ENCODE data around the gene MAPKAPK3. TPM values are rescaled to one million over a fixed set of nuclear protein-coding genes. Genes with fewer than 3 reads are reported as not detected.

The MAPKAPK3 gene
- total RNA-seq, 8 experiments from 2014 or later, result 7.2 to 40.8 (median 17.8) TPM

DNA sequence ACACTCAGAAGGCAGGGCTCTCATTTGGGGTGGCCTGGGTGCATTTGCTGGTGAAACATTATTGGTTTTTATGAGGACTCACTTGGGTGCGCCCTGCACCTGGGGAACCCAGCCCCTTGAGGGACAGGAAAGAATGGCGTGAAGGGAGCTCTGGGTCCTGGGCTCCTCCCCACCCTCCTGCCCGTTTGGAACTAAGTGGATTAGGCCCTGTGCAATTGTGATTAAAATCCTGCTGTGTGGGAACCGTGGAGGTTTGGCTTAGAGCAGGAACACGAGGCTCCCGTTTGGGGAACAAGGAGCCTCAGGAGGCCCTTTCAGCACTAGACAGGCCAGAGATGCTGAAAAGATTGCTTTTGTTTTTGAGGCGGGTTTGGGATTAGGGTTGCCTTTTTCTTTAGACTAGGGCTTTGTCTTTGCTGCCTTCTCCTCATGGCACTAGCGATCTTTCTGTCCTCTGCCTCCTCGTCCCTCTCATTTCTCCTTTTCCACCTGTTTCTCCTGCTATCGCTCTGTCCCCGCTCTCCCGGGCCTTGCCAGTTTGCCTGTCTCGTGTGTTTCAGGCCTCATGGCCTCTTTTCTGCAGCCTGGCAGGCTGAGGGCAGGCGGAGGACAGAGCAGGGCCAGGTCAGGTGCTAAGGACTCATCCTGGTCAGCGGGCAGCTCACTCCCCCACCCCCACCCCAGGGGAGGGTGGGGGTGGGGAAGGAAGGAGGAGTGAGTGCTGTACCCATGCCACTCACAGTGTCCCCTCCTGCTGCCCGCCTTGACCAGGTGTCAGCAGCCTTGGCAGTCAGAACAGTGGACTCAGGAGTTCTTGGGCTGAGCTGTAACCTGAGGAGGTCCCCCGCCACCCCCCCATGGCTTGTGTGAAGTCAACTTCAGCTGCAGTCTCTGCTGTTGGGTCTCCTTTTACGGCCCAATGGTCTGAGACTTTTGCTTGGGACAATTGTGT, 8.6 kb downstream of the MAPKAPK3 start:
- ATAC-seq (replicated peaks in 6 of 8), result no peak
- in situ Hi-C loops (cut with MboI; ENCODE audit: low pct_unique_long_range_greater_than_20kb in 2 of 9, low sequenced_read_pairs in 9 of 9, unreplicated experiment in 9 of 9), result no loop called here
- Histone ChIP-seq H3K4me1 (replicated peaks in 1 of 2) (peaks cover 0 to 3% of the 10 kb centered on the region in 2 donors), H3K27ac (no peak overlapping the region), H3K4me3 (no peak overlapping the region)
- WGBS, 10 experiments, result 56 to 100% (median 74%) methylated on average over 1 to 10 of the region's 18 CpGs; no CpG with 5 or more reads in 4 of the 10 experiments

DNA sequence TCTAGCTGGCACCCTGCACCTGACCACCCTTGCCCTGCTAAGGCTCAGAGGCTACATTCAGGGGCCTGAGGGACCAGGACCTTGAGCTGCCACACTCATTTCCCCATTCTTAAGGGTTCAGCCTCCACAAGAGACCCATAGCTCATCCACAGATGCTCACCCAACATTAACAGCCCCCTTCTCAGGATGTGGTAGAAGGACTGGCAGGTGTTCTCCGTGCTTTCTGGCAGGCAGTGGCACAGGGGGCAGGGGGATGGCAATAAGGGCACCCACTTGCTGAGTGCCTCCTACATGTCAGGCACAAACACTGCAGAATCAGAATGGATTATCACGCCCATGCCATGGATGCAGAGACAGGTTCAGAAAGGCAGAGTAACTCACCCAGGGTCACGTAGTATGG, 9.4 kb downstream of the MAPKAPK3 start:
- in situ Hi-C loops (cut with MboI; ENCODE audit: low pct_unique_long_range_greater_than_20kb in 2 of 9, low sequenced_read_pairs in 9 of 9, unreplicated experiment in 9 of 9), result no loop called here

DNA sequence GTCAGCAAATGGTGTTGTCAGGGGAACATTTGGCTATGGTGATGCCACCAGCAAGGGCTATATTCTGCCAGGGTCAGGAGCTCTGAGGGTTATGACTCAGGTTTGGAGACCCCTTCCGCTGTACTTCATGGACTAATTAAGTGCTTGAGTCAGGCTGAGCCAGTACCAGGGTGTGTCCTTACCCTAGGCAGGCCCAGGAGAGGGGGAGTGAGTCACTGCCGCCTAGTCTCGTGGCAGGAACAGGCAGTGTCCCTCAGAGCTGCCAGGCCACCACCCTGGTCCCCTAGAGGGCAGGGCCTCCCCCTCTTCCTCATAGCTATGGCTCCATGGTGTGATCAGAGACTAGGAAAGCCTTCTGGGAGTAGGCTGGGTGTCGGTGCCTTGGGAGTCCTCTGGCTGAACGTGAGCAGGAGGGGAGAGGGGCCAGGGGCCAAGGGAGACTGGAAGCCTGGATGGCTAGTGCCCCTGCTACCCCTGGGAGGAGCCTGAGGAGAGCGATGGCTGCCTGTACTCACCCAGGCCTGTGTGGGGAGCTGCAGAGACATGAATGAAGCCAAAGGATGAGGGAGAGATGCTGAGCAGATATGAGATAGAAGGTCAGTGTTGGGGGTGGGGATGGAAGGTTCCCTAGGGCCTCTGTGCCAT, 10.6 kb downstream of the MAPKAPK3 start:
- ATAC-seq (replicated peaks in 6 of 8), result peak; percentile 62 to 87 (median 78)
- Histone ChIP-seq H3K4me1 (replicated peaks in 1 of 2) (peaks cover 0 to 5% of the 10 kb centered on the region in 2 donors), H3K4me3 (no peak overlapping the region), H3K27ac (no peak overlapping the region)
- WGBS, 10 experiments, result 11 to 100% (median 50%) methylated on average over 2 to 3 of the region's 6 CpGs; no CpG with 5 or more reads in 5 of the 10 experiments
- in situ Hi-C loops (cut with MboI; ENCODE audit: low pct_unique_long_range_greater_than_20kb in 2 of 9, low sequenced_read_pairs in 9 of 9, unreplicated experiment in 9 of 9), result no loop called here

More for the DNA sequence above, 9.4 kb downstream of the MAPKAPK3 start:
- no peak overlapping the region for H3K4me3 ChIP-seq
- peaks cover 0 to 5% of the 10 kb centered on the region in 2 donors for H3K4me1 ChIP-seq (replicated peaks in 1 of 2)
- WGBS, 10 experiments, result 80 to 100% (median 100%) methylated on average over 1 to 2 of the region's 3 CpGs; no CpG with 5 or more reads in 5 of the 10 experiments
- no peak for ATAC-seq (replicated peaks in 6 of 8)
- no peak overlapping the region for H3K27ac ChIP-seq

DNA sequence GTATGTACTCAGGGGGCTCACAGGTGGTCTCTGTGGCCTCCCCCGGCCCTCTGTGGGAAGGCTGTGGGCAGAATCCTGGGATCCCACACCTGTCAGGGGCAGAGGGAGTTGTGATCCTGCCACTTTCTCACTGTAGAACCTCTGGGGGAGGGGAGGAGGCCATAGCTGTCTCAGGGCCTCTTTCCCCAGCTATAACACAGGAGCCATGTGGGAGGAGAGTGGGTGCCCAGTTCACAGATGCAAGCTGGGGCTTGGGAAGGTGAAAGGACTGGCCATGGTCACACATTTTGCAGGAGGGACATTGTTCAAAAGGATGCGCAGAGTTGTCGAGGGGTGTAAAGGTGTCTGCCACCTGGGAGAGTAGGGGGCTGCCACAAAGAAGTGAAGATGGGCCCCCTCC, 11.7 kb downstream of the MAPKAPK3 start:
- in situ Hi-C loops (cut with MboI; ENCODE audit: low pct_unique_long_range_greater_than_20kb in 2 of 9, low sequenced_read_pairs in 9 of 9, unreplicated experiment in 9 of 9), result no loop called here

DNA sequence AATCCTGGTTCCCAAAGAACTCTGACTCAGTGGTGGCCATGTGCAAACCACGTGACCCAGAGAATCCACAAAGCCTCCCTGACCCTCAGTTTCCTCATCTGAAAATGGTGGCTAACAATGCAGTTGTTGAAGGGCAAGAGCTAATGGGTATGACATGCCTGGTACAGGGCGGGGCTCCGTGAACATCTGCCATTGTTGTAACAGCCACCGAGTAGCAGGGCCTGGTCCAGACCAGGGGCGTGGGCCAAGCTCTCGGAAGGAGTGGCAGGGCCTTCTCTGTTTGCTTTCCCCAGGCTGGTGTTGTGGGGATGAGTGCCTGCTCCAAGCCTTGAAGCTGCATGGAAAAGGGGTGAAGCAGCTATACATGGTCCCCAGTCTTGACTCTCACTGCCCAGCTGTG, 13.4 kb downstream of the MAPKAPK3 start:
- peaks cover 0 to 5% of the 10 kb centered on the region in 2 donors for H3K4me1 ChIP-seq (replicated peaks in 1 of 2)
- 79 to 100% (median 84%) methylated on average over 1 to 5 of the region's 6 CpGs; no CpG with 5 or more reads in 5 of the 10 experiments for WGBS, 10 experiments
- ATAC-seq (replicated peaks in 6 of 8), result no peak
- H3K27ac ChIP-seq, result no peak overlapping the region
- H3K4me3 ChIP-seq, result no peak overlapping the region
- in situ Hi-C loops (cut with MboI; ENCODE audit: low pct_unique_long_range_greater_than_20kb in 2 of 9, low sequenced_read_pairs in 9 of 9, unreplicated experiment in 9 of 9), result no loop called here

More for the DNA sequence above, 11.7 kb downstream of the MAPKAPK3 start:
- 86 to 100% (median 100%) methylated on average over 1 to 3 of the region's 3 CpGs; no CpG with 5 or more reads in 4 of the 10 experiments for WGBS, 10 experiments
- ATAC-seq (replicated peaks in 6 of 8), result no peak
- Histone ChIP-seq H3K4me3 (no peak overlapping the region), H3K27ac (no peak overlapping the region), H3K4me1 (replicated peaks in 1 of 2) (peaks cover 0 to 5% of the 10 kb centered on the region in 2 donors)

DNA sequence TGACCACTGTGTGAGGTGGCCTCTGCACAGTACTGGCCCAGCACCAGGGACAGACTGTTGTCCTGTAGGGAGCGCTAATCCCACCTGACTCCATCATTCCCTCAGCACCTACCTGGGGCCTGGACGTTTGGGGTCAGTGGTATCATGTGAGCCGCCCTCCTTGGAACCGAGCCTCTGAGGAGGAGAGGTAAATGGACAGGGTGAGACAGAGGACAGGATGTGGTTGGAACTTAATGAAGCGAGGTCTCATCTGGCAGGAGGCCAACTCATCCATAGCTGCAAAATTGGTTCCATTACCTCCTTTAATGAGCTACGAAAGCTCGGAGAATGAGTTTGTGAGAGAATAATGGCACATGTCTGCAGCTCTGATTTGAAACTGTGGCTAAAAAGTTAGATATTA, 13.9 kb downstream of the MAPKAPK3 start:
- 62 to 92% (median 87%) methylated on average over 2 to 4 of the region's 7 CpGs; no CpG with 5 or more reads in 4 of the 10 experiments for WGBS, 10 experiments
- Histone ChIP-seq H3K4me3 (no peak overlapping the region), H3K27ac (no peak overlapping the region), H3K4me1 (replicated peaks in 1 of 2) (peaks cover 0 to 5% of the 10 kb centered on the region in 2 donors)
- ATAC-seq (replicated peaks in 6 of 8), result peak in 4 of 8 experiments; percentile 22 to 77 (median 41)
- in situ Hi-C loops (cut with MboI; ENCODE audit: low pct_unique_long_range_greater_than_20kb in 2 of 9, low sequenced_read_pairs in 9 of 9, unreplicated experiment in 9 of 9), result no loop called here

DNA sequence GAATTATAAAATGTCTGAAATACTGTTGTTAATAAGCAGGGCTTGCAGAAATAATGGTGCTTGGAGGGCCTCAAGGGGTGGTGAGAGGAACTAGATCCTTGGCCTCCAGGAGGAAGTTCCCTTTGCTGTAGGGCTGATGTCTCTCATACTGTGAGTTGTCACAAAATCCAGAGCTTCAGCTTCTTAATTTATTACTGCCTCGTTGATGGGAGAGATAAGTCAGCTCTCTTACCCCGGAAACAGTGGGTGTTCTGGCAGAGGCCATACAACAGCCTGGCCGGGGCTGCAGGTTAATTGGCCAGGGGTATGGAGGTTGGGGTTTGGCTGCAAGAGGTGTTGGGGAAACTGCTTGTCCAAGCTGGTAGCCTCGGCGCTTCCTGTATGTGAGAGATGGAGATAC, 15.5 kb downstream of the MAPKAPK3 start:
- peaks cover 0 to 14% of the 10 kb centered on the region in 2 donors for H3K4me1 ChIP-seq (replicated peaks in 1 of 2)
- in situ Hi-C loops (cut with MboI; ENCODE audit: low pct_unique_long_range_greater_than_20kb in 2 of 9, low sequenced_read_pairs in 9 of 9, unreplicated experiment in 9 of 9), result no loop called here
- H3K27ac ChIP-seq, result no peak overlapping the region
- ATAC-seq (replicated peaks in 6 of 8), result no peak
- WGBS, 10 experiments, result 0 to 100% (median 56%) methylated on average over 1 to 4 of the region's 5 CpGs; no CpG with 5 or more reads in 5 of the 10 experiments
- H3K4me3 ChIP-seq, result no peak overlapping the region

DNA sequence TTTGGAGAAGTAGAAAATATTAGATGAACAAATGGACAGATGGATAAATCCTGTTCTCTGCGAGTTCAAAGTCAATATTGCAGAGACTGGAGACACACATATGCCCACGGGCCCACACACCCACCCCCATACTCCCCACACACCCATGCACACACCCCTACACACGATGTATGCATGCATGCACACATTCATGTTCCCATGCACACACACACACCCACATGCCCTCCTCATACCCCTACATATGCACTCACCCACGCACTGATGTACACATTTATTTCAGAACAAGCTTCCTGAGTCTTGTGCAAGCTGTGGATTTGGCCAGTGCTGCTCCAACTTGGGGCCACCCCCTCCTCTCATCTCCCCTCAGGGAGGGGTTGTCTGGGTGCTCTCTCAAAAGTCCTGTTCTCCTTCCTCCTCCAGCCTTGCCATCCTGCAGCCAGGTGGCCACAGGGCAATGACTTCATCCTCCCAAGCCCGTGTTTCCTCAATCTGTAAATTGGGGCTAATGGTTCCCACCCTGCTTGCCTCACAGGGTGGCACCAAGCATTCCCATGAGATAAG, 16.4 kb downstream of the MAPKAPK3 start:
- ATAC-seq (replicated peaks in 6 of 8), result peak in 3 of 8 experiments; percentile 34 to 64 (median 46)
- WGBS, 10 experiments, result 0 to 90% (median 0%) methylated on average over 1 to 2 of the region's 5 CpGs; no CpG with 5 or more reads in 5 of the 10 experiments
- Histone ChIP-seq H3K4me1 (replicated peaks in 1 of 2) (peaks cover 0 to 11% of the 10 kb centered on the region in 2 donors), H3K27ac (no peak overlapping the region), H3K4me3 (no peak overlapping the region)
- in situ Hi-C loops (cut with MboI; ENCODE audit: low pct_unique_long_range_greater_than_20kb in 2 of 9, low sequenced_read_pairs in 9 of 9, unreplicated experiment in 9 of 9), result no loop called here

DNA sequence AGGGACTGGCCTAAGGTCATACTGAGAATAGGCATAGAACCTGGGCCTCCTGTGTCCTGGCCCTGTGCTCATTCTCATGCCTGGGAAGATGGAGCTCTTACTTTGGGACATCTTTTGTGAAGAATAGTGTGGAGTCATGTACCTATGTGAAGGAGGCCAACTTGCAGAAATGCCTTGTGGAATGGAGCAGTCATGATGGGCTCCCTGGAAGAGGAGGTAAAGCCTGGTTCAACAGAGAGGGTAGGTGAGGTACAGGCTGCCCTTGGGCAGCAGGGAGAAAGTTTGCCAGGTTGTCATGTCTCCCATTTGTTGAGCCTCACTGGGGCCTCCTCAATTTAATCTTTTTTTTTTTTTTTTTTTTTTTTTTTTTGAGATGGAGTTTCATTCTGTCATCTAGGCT, 18.1 kb downstream of the MAPKAPK3 start:
- ATAC-seq (replicated peaks in 6 of 8), result no peak
- Histone ChIP-seq H3K4me3 (no peak overlapping the region), H3K4me1 (replicated peaks in 1 of 2) (peaks cover 0 to 11% of the 10 kb centered on the region in 2 donors), H3K27ac (no peak overlapping the region)
- in situ Hi-C loops (cut with MboI; ENCODE audit: low pct_unique_long_range_greater_than_20kb in 2 of 9, low sequenced_read_pairs in 9 of 9, unreplicated experiment in 9 of 9), result no loop called here

DNA sequence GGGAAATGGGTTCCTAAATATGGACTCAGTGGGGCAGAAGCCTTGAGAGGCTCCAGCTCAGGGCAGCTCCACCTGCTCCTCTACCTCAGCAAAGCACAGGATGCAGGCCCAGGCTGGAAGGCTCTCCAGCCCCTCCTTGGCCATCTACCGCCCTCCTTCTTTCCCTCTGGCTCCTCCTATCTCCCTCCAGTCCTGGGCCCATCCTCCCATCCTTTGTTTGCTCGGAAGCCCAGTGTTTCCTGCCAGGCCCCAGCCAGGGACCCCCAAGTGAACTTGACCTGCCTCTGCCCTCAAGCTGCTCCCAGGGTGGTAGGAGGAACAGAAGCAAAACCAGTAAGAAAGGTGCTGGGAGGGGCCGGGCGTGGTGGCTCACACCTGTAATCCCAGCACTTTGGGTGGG, 20.1 kb downstream of the MAPKAPK3 start:
- in situ Hi-C loops (cut with MboI; ENCODE audit: low pct_unique_long_range_greater_than_20kb in 2 of 9, low sequenced_read_pairs in 9 of 9, unreplicated experiment in 9 of 9), result no loop called here
- Histone ChIP-seq H3K4me3 (no peak overlapping the region), H3K27ac (no peak overlapping the region), H3K4me1 (replicated peaks in 1 of 2) (peaks cover 0 to 9% of the 10 kb centered on the region in 2 donors)
- 56 to 100% (median 80%) methylated on average over 1 to 3 of the region's 4 CpGs; no CpG with 5 or more reads in 6 of the 10 experiments for WGBS, 10 experiments
- no peak for ATAC-seq (replicated peaks in 6 of 8)

DNA sequence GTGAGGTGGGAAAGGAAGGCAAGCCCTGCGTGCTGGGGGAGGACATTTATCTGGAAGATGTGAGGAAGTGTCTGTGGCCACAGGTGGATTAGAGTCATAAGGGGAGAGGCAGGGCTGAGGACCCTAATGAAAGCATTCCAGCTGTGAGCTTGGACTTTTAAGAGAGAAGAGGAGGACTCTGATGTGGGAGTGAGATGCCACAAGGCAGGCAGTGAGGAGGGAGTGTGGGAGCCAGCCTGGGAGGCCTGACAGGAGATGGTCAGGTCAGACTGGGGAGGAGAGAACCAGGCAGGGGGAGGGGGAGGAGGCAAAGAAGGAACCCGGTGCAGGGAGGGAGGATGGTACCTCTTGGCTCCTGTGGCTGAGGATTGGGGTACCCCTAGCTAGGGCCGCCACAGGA, 21.0 kb downstream of the MAPKAPK3 start:
- ATAC-seq (replicated peaks in 6 of 8), result no peak
- no peak overlapping the region for H3K27ac ChIP-seq
- H3K4me1 ChIP-seq (replicated peaks in 1 of 2), result peaks cover 0 to 9% of the 10 kb centered on the region in 2 donors
- in situ Hi-C loops (cut with MboI; ENCODE audit: low pct_unique_long_range_greater_than_20kb in 2 of 9, low sequenced_read_pairs in 9 of 9, unreplicated experiment in 9 of 9), result no loop called here
- WGBS, 10 experiments, result 67 to 83% (median 82%) methylated on average over 1 of the region's 3 CpGs; no CpG with 5 or more reads in 6 of the 10 experiments
- no peak overlapping the region for H3K4me3 ChIP-seq

DNA sequence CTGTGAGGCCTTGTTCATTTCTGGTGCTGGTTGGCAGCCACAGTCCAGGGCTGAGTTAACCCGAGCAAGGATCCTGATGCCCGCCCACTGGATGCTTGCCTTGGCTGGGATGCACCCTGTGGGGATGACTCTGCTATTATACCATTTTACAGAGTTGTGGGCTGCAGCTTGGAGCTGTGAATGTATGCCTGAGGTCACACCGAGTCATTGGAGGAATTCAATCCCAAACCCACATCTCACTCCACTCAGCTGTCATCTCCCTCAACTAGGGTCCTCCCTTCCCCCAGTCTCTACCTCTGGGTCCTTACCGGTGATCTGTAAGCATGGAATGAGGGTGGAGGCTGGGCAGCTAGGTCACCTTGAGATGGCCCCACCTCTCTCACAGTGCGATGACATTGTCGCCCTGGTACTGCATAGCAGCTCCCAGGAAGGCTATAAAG, 22.1 kb downstream of the MAPKAPK3 start:
- Histone ChIP-seq H3K27ac (no peak overlapping the region), H3K4me1 (replicated peaks in 1 of 2) (peaks cover 0 to 9% of the 10 kb centered on the region in 2 donors), H3K4me3 (no peak overlapping the region)
- WGBS, 10 experiments, result 80 to 100% (median 82%) methylated on average over 1 to 4 of the region's 6 CpGs; no CpG with 5 or more reads in 6 of the 10 experiments
- in situ Hi-C loops (cut with MboI; ENCODE audit: low pct_unique_long_range_greater_than_20kb in 2 of 9, low sequenced_read_pairs in 9 of 9, unreplicated experiment in 9 of 9), result no loop called here
- ATAC-seq (replicated peaks in 6 of 8), result peak in 2 of 8 experiments; percentile 95

DNA sequence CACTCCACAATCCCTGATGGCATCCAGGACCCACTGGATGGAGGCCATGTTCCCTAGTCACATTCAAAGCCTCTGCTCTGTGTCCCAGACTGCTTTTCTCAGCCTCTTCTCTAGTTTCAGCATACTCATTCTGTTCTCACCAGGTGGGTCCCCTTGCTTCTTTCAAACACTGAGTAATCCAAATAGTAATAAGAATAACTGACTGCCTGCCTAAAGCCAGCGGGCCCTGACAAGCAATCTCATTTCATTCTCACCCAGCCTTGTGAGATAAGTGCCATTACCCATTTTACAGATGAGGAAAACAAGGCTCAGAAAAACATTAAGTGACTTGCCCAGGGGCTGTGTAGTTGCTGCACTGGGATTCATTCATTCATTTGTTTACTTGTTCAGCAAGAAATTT, 25.4 kb downstream of the MAPKAPK3 start:
- WGBS, 10 experiments, result 80 to 100% (median 100%) methylated on average over 1 of the region's 1 CpG; no CpG with 5 or more reads in 5 of the 10 experiments
- no peak overlapping the region for H3K27ac ChIP-seq

More for the DNA sequence above, 25.4 kb downstream of the MAPKAPK3 start:
- in situ Hi-C loops (cut with MboI; ENCODE audit: low pct_unique_long_range_greater_than_20kb in 2 of 9, low sequenced_read_pairs in 9 of 9, unreplicated experiment in 9 of 9), result no loop called here
- Histone ChIP-seq H3K4me1 (replicated peaks in 1 of 2) (peaks cover 0 to under 1% of the 10 kb centered on the region in 2 donors), H3K4me3 (no peak overlapping the region)
- no peak for ATAC-seq (replicated peaks in 6 of 8)

Measured in motor neuron (in vitro differentiated cells).